Testis (tissue), 2 donors: ENCODE results near the gene PDE8B.

Experiments
- POLR2A ChIP-seq: fragments of 450-650 bp; IDR thresholded peaks from one replicate; pipeline ENCODE4 v1.6.1; 2017; ENCODE audit warnings: antibody characterized with exemption, mild to moderate bottlenecking, moderate library complexity
- TF ChIP-seq, protein P1 (sequence below), 3 experiments: fragments of 450-650 bp in 2 of 3; fragments of 200-600 bp in 1 of 3; sonication (generic) in 1 of 3; IDR thresholded peaks; one replicate each; pipeline ENCODE4 v1.5.1; 2016 to 2019; ENCODE audit warnings: antibody characterized with exemption in 3 of 3, mild to moderate bottlenecking in 2 of 3, moderate library complexity in 1 of 3

DNA sequence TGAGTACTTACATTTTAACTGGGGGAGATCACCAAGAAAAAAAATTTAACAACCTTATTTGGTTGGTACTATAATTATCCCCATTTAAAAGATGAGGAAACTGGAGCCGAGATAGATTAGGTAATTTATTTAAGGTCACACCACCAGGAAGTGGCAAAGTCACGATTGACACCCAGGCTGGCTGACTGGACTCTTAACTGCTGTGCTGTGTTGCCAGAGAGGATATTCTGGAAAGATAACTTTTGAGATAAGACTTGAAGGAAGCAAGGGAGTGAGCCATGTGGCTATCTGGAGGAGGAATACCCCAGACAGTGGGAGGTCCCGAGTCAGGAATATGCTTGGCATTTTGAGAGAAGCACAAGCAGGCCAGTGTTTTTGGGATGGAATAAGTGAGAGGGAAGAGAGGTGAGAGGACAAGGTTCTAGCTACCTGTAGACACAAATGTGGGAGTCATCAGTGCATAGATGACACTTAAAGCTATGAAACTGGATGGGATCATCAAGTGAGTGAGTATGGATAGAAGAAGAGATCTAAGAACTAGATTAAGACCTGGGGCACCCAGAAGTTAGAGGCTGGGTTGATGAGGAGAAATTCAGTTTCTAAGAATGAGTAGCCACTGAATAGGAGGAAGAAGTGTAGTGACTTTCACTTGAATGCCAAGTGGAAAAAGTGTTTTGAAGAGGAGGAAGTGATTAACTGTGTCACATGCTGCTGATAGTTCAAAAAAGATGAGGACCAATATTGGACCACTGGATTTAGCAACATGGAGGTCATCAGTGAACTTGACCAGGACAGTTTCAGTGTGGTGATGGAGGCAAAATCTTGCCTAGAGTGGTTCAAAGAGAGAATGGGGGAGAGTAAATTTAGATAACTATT, 25.6 kb downstream of the PDE8B start:
- TF ChIP-seq, protein P1, sequence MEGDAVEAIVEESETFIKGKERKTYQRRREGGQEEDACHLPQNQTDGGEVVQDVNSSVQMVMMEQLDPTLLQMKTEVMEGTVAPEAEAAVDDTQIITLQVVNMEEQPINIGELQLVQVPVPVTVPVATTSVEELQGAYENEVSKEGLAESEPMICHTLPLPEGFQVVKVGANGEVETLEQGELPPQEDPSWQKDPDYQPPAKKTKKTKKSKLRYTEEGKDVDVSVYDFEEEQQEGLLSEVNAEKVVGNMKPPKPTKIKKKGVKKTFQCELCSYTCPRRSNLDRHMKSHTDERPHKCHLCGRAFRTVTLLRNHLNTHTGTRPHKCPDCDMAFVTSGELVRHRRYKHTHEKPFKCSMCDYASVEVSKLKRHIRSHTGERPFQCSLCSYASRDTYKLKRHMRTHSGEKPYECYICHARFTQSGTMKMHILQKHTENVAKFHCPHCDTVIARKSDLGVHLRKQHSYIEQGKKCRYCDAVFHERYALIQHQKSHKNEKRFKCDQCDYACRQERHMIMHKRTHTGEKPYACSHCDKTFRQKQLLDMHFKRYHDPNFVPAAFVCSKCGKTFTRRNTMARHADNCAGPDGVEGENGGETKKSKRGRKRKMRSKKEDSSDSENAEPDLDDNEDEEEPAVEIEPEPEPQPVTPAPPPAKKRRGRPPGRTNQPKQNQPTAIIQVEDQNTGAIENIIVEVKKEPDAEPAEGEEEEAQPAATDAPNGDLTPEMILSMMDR (IDR thresholded peaks at IDR 0.05) = no peak
- no peak for TF ChIP-seq POLR2A
